Stimulated activated CD4-positive, alpha-beta T cell treated with anti-CD3 and anti-CD28 coated beads, TNF-alpha, amount 100 ng/mL, for 4 hours (primary cell): ENCODE measurements around the gene SLC38A9.

Experiments
- DNase-seq, 3 experiments: peaks; one replicate each; pipeline ENCODE4 v3.0.0-alpha.2; 2020; ENCODE audit warnings: low read depth in 3 of 3

SLC38A9 gene

GRCh38 chr5:55580042-55580441 is 132.1 kb downstream of the SLC38A9 start:
- no peak for DNase-seq

GRCh38 chr5:55578771-55579170 is 133.4 kb downstream of the SLC38A9 start:
- DNase-seq: no peak

GRCh38 chr5:55577353-55578060 is 134.6 kb downstream of the SLC38A9 start:
- no peak for DNase-seq

GRCh38 chr5:55576661-55577060 is 135.5 kb downstream of the SLC38A9 start:
- DNase-seq: no peak
